OCI-LY7 (cell line): ENCODE results near the gene ZNF800. TPM values are rescaled to one million over a fixed set of nuclear protein-coding genes. Genes with fewer than 3 reads are reported as not detected.

Experiments
- BruUV-seq: library from RNA; stranded (reverse); fragments of 400-500 nt; replicated peaks from 2 replicates; lab custom pipeline; 2021; lab: Mats Ljungman, UMichigan
- CTCF ChIA-PET: fragments of 300-600 bp; sonication (Branson Sonifier 250); formaldehyde crosslinking; loops from one replicate; lab custom pipeline; 2022; ENCODE audit warnings: antibody characterized with exemption; ENCODE audit not compliant: unreplicated experiment; lab: Charles Lee
- POLR2A ChIA-PET: fragments of 300-600 bp; sonication (Branson Sonifier 250); formaldehyde crosslinking; loops from one replicate; lab custom pipeline; 2022; ENCODE audit warnings: antibody characterized with exemption; lab: Charles Lee
- DNase-seq: peaks from one replicate; pipeline ENCODE4 v3.0.0-alpha.2; 2015; ENCODE audit warnings: low spot score
- H2AFZ ChIP-seq: fragments of 200-600 bp; sonication (generic), shearing (Covaris generic); 2 replicates; pipeline ENCODE4 v1.6.1; 2014; ENCODE audit warnings: mild to moderate bottlenecking, antibody characterized with exemption, low read length, moderate library complexity
- H3K27ac ChIP-seq: fragments of 200-600 bp; sonication (generic); 2 replicates; pipeline ENCODE4 v1.5.1; 2014; ENCODE audit warnings: mixed run types, low read depth, mild to moderate bottlenecking, moderate library complexity, low read length, inconsistent platforms; ENCODE audit not compliant: poor library complexity, severe bottlenecking
- H3K36me3 ChIP-seq: fragments of 200-600 bp; sonication (generic); 2 replicates; pipeline ENCODE4 v1.6.1; 2014; ENCODE audit warnings: mild to moderate bottlenecking, antibody characterized with exemption, low read length, moderate library complexity, mixed read lengths; ENCODE audit not compliant: insufficient read depth
- H3K4me1 ChIP-seq: fragments of 200-600 bp; sonication (generic); 2 replicates; pipeline ENCODE4 v1.5.1; 2014; ENCODE audit warnings: mild to moderate bottlenecking, low read length; ENCODE audit not compliant: insufficient read depth, poor library complexity, severe bottlenecking
- H3K4me2 ChIP-seq: fragments of 200-600 bp; sonication (generic); 2 replicates; pipeline ENCODE4 v1.6.1; 2014; ENCODE audit warnings: mild to moderate bottlenecking, low read length
- H3K4me3 ChIP-seq: fragments of 200-600 bp; sonication (generic); 2 replicates; pipeline ENCODE4 v1.5.1; 2014; ENCODE audit warnings: mild to moderate bottlenecking, low read depth, low read length; ENCODE audit not compliant: poor library complexity, severe bottlenecking
- H3K79me2 ChIP-seq: fragments of 200-600 bp; sonication (generic); 2 replicates; pipeline ENCODE4 v1.6.1; 2016; ENCODE audit warnings: low read depth, mild to moderate bottlenecking, low read length, moderate library complexity, mixed read lengths; ENCODE audit not compliant: insufficient read depth
- H3K9me2 ChIP-seq: fragments of 200-600 bp; sonication (generic); 2 replicates; pipeline ENCODE4 v1.6.1; 2016; ENCODE audit warnings: mild to moderate bottlenecking, low read length, mixed read lengths; ENCODE audit not compliant: insufficient read depth
- H3K9me3 ChIP-seq: fragments of 200-600 bp; sonication (generic); 2 replicates; pipeline ENCODE4 v1.6.1; 2014; ENCODE audit warnings: mild to moderate bottlenecking, mixed run types, low read length, mixed read lengths
- H4K20me1 ChIP-seq: fragments of 200-600 bp; sonication (generic); 2 replicates; pipeline ENCODE4 v1.6.1; 2014; ENCODE audit warnings: mild to moderate bottlenecking, antibody characterized with exemption, low read length, moderate library complexity, mixed read lengths; ENCODE audit not compliant: insufficient read depth
- EZH2phosphoT487 ChIP-seq: fragments of 200-600 bp; sonication (generic); IDR thresholded peaks from 2 replicates; pipeline ENCODE4 v1.6.1; 2018; ENCODE audit warnings: low read depth, borderline replicate concordance, mild to moderate bottlenecking, mixed run types, antibody characterized with exemption, low read length, moderate library complexity, mixed read lengths
- intact Hi-C: fragments of 100-400 bp; cut with micrococcal nuclease; formaldehyde crosslinking; loops from one replicate; pipeline ENCODE4 v1.10.0; 2022; ENCODE audit not compliant: unreplicated experiment
- total RNA-seq, 2 experiments: library from RNA; depleted of rRNA in 1 of 2; stranded (reverse); fragments of >200 nt in 1 of 2; shearing (Covaris generic) in 1 of 2; gene quantifications; 2 replicates each; pipeline ENCODE4 v1.2.3, GENCODE V29; 2014 to 2022
- TF ChIP-seq, protein P1 (sequence below): fragments of 200-600 bp; sonication (generic); conservative IDR thresholded peaks from 2 replicates; pipeline ENCODE4 v1.5.1; 2014; ENCODE audit warnings: mild to moderate bottlenecking, antibody characterized with exemption, low read length, moderate library complexity, mixed read lengths

Gene ZNF800
- total RNA-seq, 2 experiments from 2014 or later = 23.9 to 42.2 TPM

DNA sequence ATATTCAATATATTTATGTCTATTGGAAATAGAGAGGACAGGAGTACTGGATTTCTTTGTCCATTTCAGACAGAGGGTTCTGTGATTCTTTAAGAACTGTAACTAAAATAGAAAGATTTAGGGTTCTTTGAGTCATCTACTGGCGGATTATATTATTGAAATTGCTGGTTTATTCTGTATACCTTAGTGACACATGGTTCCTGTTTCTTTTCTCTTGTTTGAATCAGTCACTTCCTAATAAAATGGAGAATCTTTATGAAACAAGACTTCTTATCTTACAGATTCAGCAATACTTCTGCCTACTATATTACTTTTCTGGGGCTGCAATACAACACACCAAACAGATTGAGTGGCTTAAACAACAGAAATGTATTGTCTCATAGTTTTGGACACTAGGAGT, 20.8 kb upstream of the ZNF800 start:
- H3K79me2 ChIP-seq = no peaks in the 10 kb centered on the region
- H3K4me1 ChIP-seq = peaks cover 37% of the 10 kb centered on the region
- H3K9me3 ChIP-seq = no peaks in the 10 kb centered on the region
- ChIA-PET CTCF (no interaction called here), POLR2A (no interaction called here)
- H4K20me1 ChIP-seq = no peaks in the 10 kb centered on the region
- TF ChIP-seq, protein P1, sequence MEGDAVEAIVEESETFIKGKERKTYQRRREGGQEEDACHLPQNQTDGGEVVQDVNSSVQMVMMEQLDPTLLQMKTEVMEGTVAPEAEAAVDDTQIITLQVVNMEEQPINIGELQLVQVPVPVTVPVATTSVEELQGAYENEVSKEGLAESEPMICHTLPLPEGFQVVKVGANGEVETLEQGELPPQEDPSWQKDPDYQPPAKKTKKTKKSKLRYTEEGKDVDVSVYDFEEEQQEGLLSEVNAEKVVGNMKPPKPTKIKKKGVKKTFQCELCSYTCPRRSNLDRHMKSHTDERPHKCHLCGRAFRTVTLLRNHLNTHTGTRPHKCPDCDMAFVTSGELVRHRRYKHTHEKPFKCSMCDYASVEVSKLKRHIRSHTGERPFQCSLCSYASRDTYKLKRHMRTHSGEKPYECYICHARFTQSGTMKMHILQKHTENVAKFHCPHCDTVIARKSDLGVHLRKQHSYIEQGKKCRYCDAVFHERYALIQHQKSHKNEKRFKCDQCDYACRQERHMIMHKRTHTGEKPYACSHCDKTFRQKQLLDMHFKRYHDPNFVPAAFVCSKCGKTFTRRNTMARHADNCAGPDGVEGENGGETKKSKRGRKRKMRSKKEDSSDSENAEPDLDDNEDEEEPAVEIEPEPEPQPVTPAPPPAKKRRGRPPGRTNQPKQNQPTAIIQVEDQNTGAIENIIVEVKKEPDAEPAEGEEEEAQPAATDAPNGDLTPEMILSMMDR = no peak
- TF ChIP-seq EZH2phosphoT487 = no peak
- peak overlapping the region; percentile 58 for H2AFZ ChIP-seq
- no peak for DNase-seq
- H3K4me3 ChIP-seq = no peak overlapping the region
- H3K36me3 ChIP-seq = no peaks in the 10 kb centered on the region
- H3K9me2 ChIP-seq = no peaks in the 10 kb centered on the region
- intact Hi-C loops = no loop called here
- BruUV-seq = no TSS peak
- H3K27ac ChIP-seq = no peak overlapping the region
- peak overlapping the region; percentile 33; the same call in 1 of the 2 replicates for H3K4me2 ChIP-seq

DNA sequence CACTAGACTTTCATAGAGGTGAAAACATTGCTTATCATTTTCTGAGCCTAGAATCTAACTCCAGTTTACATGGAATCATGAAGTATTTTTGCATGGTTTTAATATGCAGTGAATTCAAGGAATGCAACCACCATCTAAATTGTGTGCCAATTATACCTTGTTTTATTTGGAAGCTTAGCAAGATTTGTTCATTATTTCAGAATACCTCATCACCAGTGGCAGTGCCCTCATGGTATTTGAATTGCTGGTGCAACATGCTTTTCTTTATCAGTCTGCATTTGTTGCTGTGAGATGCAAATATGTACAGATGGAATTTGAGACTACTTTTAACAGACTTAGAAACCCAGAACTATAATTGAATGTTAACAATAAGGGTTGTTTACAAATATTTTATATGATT, 18.7 kb upstream of the ZNF800 start:
- no peaks in the 10 kb centered on the region for H3K36me3 ChIP-seq
- no peaks in the 10 kb centered on the region for H4K20me1 ChIP-seq
- CTCF ChIA-PET = no interaction called here
- BruUV-seq = no TSS peak
- peak overlapping the region; percentile 8; the same call in 1 of the 2 replicates for H2AFZ ChIP-seq
- no peak overlapping the region for H3K4me3 ChIP-seq
- no peaks in the 10 kb centered on the region for H3K9me2 ChIP-seq
- H3K4me1 ChIP-seq = peaks cover 27% of the 10 kb centered on the region
- no peaks in the 10 kb centered on the region for H3K79me2 ChIP-seq
- POLR2A ChIA-PET = no interaction called here
- H3K9me3 ChIP-seq = no peaks in the 10 kb centered on the region
- no peak for TF ChIP-seq EZH2phosphoT487
- TF ChIP-seq, protein P1 = no peak
- DNase-seq = no peak
- H3K4me2 ChIP-seq = no peak overlapping the region
- H3K27ac ChIP-seq = no peak overlapping the region
- intact Hi-C loops = no loop called here

DNA sequence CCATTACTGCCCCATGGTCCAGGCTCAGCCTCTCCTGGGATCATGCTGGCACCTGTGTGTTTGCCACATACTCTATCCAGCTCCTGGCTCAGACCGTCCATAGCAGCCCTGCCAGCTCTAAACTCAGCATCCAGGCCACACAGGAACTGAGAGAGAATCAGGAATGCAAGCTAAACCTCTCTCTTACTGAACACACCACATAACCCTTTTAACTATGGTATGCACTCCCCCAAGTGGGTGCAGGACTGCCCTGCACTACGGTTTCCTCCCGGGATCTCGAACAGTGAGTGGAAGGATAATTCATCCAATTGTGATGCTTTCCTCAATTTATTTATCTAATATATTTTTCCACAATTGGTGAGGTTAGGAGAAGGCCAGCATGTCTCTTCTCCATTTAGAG, 17.1 kb upstream of the ZNF800 start:
- Histone ChIP-seq H3K4me3 (no peak overlapping the region), H4K20me1 (no peaks in the 10 kb centered on the region), H2AFZ (no peak overlapping the region), H3K9me2 (no peaks in the 10 kb centered on the region), H3K4me2 (no peak overlapping the region), H3K36me3 (no peaks in the 10 kb centered on the region), H3K4me1 (peaks cover 20% of the 10 kb centered on the region), H3K79me2 (no peaks in the 10 kb centered on the region), H3K27ac (no peak overlapping the region), H3K9me3 (no peaks in the 10 kb centered on the region)
- no TSS peak for BruUV-seq
- intact Hi-C loops = no loop called here
- POLR2A ChIA-PET = no interaction called here
- CTCF ChIA-PET = no interaction called here
- DNase-seq = no peak
- TF ChIP-seq EZH2phosphoT487 = no peak
- TF ChIP-seq, protein P1 = peak; percentile 27; the same call in 1 of the 2 replicates
